Transverse colon (tissue), 4 donors: ENCODE measurements around the gene EFCAB10.
A peak's percentile ranks its signal among the peaks of the same experiment; 100 is the strongest.

ENCODE experiments used
- EP300 ChIP-seq: sonication (generic); formaldehyde crosslinking; IDR thresholded peaks from one replicate; pipeline ENCODE4 v1.6.1; 2017; ENCODE audit warnings: antibody characterized with exemption, low read depth
- POLR2A ChIP-seq: fragments of 450-650 bp; IDR thresholded peaks from one replicate; pipeline ENCODE4 v1.6.1; 2016; ENCODE audit warnings: antibody characterized with exemption, mild to moderate bottlenecking, moderate library complexity
- POLR2AphosphoS5 ChIP-seq, 3 donors: sonication (generic); formaldehyde crosslinking; IDR thresholded peaks; one replicate each; pipeline ENCODE4 v1.6.1; 2016; ENCODE audit warnings: antibody characterized with exemption in 3 of 3
- TF ChIP-seq, protein P1 (sequence below), 5 experiments: fragments of 200-600 bp in 3 of 5; fragments of 450-650 bp in 2 of 5; sonication (generic) in 3 of 5; IDR thresholded peaks; 1 replicate in 2 of 5; 2 replicates in 3 of 5; pipeline ENCODE4 v1.5.1; 2016 to 2017; ENCODE audit warnings: antibody characterized with exemption in 5 of 5, inconsistent platforms in 3 of 5, mild to moderate bottlenecking in 2 of 5, moderate library complexity in 1 of 5

- TF ChIP-seq POLR2AphosphoS5 (IDR thresholded peaks at IDR 0.05) (no peak), POLR2A (no peak), EP300 (no peak)
- TF ChIP-seq, protein P1, sequence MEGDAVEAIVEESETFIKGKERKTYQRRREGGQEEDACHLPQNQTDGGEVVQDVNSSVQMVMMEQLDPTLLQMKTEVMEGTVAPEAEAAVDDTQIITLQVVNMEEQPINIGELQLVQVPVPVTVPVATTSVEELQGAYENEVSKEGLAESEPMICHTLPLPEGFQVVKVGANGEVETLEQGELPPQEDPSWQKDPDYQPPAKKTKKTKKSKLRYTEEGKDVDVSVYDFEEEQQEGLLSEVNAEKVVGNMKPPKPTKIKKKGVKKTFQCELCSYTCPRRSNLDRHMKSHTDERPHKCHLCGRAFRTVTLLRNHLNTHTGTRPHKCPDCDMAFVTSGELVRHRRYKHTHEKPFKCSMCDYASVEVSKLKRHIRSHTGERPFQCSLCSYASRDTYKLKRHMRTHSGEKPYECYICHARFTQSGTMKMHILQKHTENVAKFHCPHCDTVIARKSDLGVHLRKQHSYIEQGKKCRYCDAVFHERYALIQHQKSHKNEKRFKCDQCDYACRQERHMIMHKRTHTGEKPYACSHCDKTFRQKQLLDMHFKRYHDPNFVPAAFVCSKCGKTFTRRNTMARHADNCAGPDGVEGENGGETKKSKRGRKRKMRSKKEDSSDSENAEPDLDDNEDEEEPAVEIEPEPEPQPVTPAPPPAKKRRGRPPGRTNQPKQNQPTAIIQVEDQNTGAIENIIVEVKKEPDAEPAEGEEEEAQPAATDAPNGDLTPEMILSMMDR (IDR thresholded peaks at IDR 0.05), result peak; percentile 31 to 47 (median 42)
These were observed 8.2 kb upstream of the EFCAB10 start for GRCh38 chr7:105589356-105590077.
